NCI-H1436 treated with DMSO at 0.1 percent for 48 hours (cell line): ENCODE data around the gene PDE6H.

Experiments used
- DNase-seq: peaks from one replicate; lab custom pipeline; 2025; lab: John Stamatoyannopoulos, UW

The PDE6H gene

GRCh38 chr12:15001733-15002382, 29.0 kb downstream of the PDE6H start:
- DNase-seq, result no peak

- DNase-seq, result no peak
These were observed 31.6 kb downstream of the PDE6H start for GRCh38 chr12:15004421-15004820.

GRCh38 chr12:15005064-15005463, 32.2 kb downstream of the PDE6H start:
- DNase-seq, result no peak

- no peak for DNase-seq
These were observed 34.7 kb downstream of the PDE6H start for GRCh38 chr12:15007551-15007950.

- DNase-seq, result no peak
These were observed 38.3 kb downstream of the PDE6H start for GRCh38 chr12:15011162-15011561.

GRCh38 chr12:15013634-15014179, 40.9 kb downstream of the PDE6H start:
- DNase-seq, result no peak

- no peak for DNase-seq
These were observed 41.9 kb downstream of the PDE6H start for GRCh38 chr12:15014708-15015107.

GRCh38 chr12:15015121-15015520, 42.3 kb downstream of the PDE6H start:
- no peak for DNase-seq

GRCh38 chr12:15020156-15020555, 47.3 kb downstream of the PDE6H start:
- no peak for DNase-seq
